ENCODE measurements around the gene MYO18A. TPM values are rescaled to one million over a fixed set of nuclear protein-coding genes. Genes with fewer than 3 reads are reported as not detected.

The MYO18A gene
- total and polyA plus RNA-seq, 2 of the 4 experiments (the other 2 are of a cell fraction), result 22.4 to 39.1 TPM

DNA sequence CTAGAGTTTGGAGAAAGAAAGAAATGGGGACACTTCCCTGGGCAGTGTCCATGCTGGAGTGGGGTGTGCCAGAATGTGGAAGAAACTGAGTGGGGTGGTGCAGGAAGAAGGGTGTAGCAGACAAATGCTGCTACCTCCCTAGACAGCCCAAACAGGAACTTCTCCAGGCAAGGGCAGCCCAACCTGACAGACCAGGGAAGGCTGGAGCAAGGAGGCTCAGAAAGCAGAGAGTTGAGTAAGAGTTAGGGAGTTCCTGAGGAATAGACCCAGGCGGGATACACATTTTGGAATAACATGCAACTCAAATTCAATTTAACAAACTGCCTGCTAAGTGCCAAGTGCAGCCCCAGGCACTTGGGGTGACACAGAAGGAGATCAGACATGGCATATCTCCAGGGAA lies 1.0 kb upstream of the MYO18A start:
- no peak overlapping the region for H2AK5ac ChIP-seq (ENCODE audit: low read depth, low read length)
- no peak overlapping the region for H4K91ac ChIP-seq (ENCODE audit: insufficient read depth, low read depth, low read length)
- H2BK5ac ChIP-seq (ENCODE audit: low read depth, low read length, poor library complexity, severe bottlenecking), result no peak overlapping the region
- no peak overlapping the region for H3K4me3 ChIP-seq (ENCODE audit: insufficient read depth, low read depth, low read length)
- no peak overlapping the region for H2BK120ac ChIP-seq (ENCODE audit: low read depth, low read length)
- H3K4me2 ChIP-seq (ENCODE audit: low read depth, low read length), result no peak overlapping the region
- H3K9me1 ChIP-seq (ENCODE audit: insufficient read depth, low read length), result no peaks in the 10 kb centered on the region; the same call in 1 of the 2 replicates
- H3K23ac ChIP-seq (ENCODE audit: low read depth, low read length), result peak overlapping the region; percentile 29; the same call in 1 of the 2 replicates
- peak overlapping the region; percentile 95; the same call in 1 of the 2 replicates for H3K4ac ChIP-seq (ENCODE audit: low read depth, low read length)
- H2BK20ac ChIP-seq (ENCODE audit: low read depth, low read length), result no peak overlapping the region
- dilution Hi-C loops (cut with HindIII; ENCODE audit: low sequenced_read_pairs, unreplicated experiment), result no loop called here
- in situ Hi-C loops (cut with MboI; ENCODE audit: low sequenced_read_pairs), result no loop called here
- no peaks in the 10 kb centered on the region for H3K36me3 ChIP-seq (ENCODE audit: control insufficient read depth, insufficient read depth, low read length)
- H3K27ac ChIP-seq (ENCODE audit: insufficient read depth, low read length), result no peak overlapping the region
- WGBS, 2 experiments (ENCODE audit: extremely low coverage in 2 of 2, insufficient read length in 1 of 2), result no CpG with 5 or more reads among the region's 1 CpG
- H2BK15ac ChIP-seq (ENCODE audit: low read depth, low read length), result no peak overlapping the region
- no peaks in the 10 kb centered on the region for H3K27me3 ChIP-seq (ENCODE audit: control insufficient read depth, insufficient read depth, low read length)
- DNase-seq (no peak), ATAC-seq (ENCODE audit: low read depth) (no peak)
- peaks cover 27% of the 10 kb centered on the region for H3K4me1 ChIP-seq (ENCODE audit: control insufficient read depth, insufficient read depth, low read length)
- peak overlapping the region; percentile 11 for H2AFZ ChIP-seq (replicated peaks; ENCODE audit: low read length, poor library complexity)
- CTCF ChIA-PET, result interaction anchor here (1.3 to 3.8 kb wide), 5 partner anchors 26 to 111 kb away, joined by 3 to 25 read pairs (median 3); no protein-coding TSS in a partner anchor
- no peak overlapping the region for H3K18ac ChIP-seq (ENCODE audit: low read depth, low read length)
- peak overlapping the region; percentile 82; the same call in 1 of the 2 replicates for H3K14ac ChIP-seq (replicated peaks; ENCODE audit: low read depth, low read length)
- H4K20me1 ChIP-seq (ENCODE audit: insufficient read depth, low read length), result 0 out of 2 replicates have a peak, but pooled peaks cover 3% of the 10 kb centered on the region
- H4K8ac ChIP-seq (ENCODE audit: low read depth in 2 of 2, low read length in 2 of 2), result no peak overlapping the region; a peak in 1 of 4 replicates
- peaks cover 24 to 38% of the 10 kb centered on the region in 2 experiments for H3K79me1 ChIP-seq (ENCODE audit: low read depth in 1 of 2, low read length in 2 of 2)
- no peak overlapping the region for H3K56ac ChIP-seq (ENCODE audit: extremely low read depth, insufficient read depth, low read length)
- POLR2A ChIA-PET (ENCODE audit: unreplicated experiment), result no interaction called here
- no TSS peak for BruUV-seq (replicated peaks)
- peak overlapping the region; percentile 96; the same call in 1 of the 2 replicates for H4K5ac ChIP-seq (ENCODE audit: low read depth, low read length)
- TF ChIP-seq MAFK (IDR thresholded peaks at IDR 0.05; ENCODE audit: low read depth, low read length) (no peak), BHLHE40 (IDR thresholded peaks at IDR 0.05; ENCODE audit: low read depth, low read length) (no peak), CEBPB (IDR thresholded peaks at IDR 0.05; ENCODE audit: low read depth, low read length) (no peak), RAD21 (IDR thresholded peaks at IDR 0.05; ENCODE audit: low read length) (no peak), MXI1 (IDR thresholded peaks at IDR 0.05; ENCODE audit: borderline replicate concordance, low read depth, low read length) (no peak), POLR2A (IDR thresholded peaks at IDR 0.05; ENCODE audit: low read depth, low read length) (no peak), CHD1 (IDR thresholded peaks at IDR 0.05; ENCODE audit: low read depth, low read length) (no peak), FOS (IDR thresholded peaks at IDR 0.05; ENCODE audit: low read depth, low read length) (no peak), NFE2L2 (IDR thresholded peaks at IDR 0.05; ENCODE audit: low read depth, low read length) (no peak), RFX5 (IDR thresholded peaks at IDR 0.05; ENCODE audit: low read depth, low read length) (no peak), RCOR1 (IDR thresholded peaks at IDR 0.05; ENCODE audit: insufficient replicate concordance, low read length) (no peak), SMC3 (IDR thresholded peaks at IDR 0.05; ENCODE audit: low read depth, low read length) (no peak), MAZ (IDR thresholded peaks at IDR 0.05; ENCODE audit: borderline replicate concordance, low read depth, low read length) (no peak)
- TF ChIP-seq, protein P1, sequence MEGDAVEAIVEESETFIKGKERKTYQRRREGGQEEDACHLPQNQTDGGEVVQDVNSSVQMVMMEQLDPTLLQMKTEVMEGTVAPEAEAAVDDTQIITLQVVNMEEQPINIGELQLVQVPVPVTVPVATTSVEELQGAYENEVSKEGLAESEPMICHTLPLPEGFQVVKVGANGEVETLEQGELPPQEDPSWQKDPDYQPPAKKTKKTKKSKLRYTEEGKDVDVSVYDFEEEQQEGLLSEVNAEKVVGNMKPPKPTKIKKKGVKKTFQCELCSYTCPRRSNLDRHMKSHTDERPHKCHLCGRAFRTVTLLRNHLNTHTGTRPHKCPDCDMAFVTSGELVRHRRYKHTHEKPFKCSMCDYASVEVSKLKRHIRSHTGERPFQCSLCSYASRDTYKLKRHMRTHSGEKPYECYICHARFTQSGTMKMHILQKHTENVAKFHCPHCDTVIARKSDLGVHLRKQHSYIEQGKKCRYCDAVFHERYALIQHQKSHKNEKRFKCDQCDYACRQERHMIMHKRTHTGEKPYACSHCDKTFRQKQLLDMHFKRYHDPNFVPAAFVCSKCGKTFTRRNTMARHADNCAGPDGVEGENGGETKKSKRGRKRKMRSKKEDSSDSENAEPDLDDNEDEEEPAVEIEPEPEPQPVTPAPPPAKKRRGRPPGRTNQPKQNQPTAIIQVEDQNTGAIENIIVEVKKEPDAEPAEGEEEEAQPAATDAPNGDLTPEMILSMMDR (conservative IDR thresholded peaks at IDR 0.05; ENCODE audit: low read depth, low read length), result no peak
- TF ChIP-seq, protein P2, sequence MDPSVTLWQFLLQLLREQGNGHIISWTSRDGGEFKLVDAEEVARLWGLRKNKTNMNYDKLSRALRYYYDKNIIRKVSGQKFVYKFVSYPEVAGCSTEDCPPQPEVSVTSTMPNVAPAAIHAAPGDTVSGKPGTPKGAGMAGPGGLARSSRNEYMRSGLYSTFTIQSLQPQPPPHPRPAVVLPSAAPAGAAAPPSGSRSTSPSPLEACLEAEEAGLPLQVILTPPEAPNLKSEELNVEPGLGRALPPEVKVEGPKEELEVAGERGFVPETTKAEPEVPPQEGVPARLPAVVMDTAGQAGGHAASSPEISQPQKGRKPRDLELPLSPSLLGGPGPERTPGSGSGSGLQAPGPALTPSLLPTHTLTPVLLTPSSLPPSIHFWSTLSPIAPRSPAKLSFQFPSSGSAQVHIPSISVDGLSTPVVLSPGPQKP (IDR thresholded peaks at IDR 0.05; ENCODE audit: borderline replicate concordance, low read depth, low read length), result no peak
- TF ChIP-seq, protein P3, sequence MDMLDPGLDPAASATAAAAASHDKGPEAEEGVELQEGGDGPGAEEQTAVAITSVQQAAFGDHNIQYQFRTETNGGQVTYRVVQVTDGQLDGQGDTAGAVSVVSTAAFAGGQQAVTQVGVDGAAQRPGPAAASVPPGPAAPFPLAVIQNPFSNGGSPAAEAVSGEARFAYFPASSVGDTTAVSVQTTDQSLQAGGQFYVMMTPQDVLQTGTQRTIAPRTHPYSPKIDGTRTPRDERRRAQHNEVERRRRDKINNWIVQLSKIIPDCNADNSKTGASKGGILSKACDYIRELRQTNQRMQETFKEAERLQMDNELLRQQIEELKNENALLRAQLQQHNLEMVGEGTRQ (IDR thresholded peaks at IDR 0.05; ENCODE audit: low read depth, low read length), result no peak
- H2AK9ac ChIP-seq (replicated peaks; ENCODE audit: low read depth, low read length, poor library complexity), result peak overlapping the region; percentile 90
- intact Hi-C loops (cut with micrococcal nuclease), result no loop called here
- no peaks in the 10 kb centered on the region for H3K9me3 ChIP-seq (ENCODE audit: control insufficient read depth, insufficient read depth, low read length)
- no peak overlapping the region for H3K9ac ChIP-seq (ENCODE audit: low read depth, low read length)

Measured in IMR-90 (cell line).